ENCODE results near the gene ALKBH6.
A peak's percentile ranks its signal among the peaks of the same experiment; 100 is the strongest.

Gene ALKBH6

GRCh38 chr19:36013280-36014011 lies 567 bp downstream of the ALKBH6 start:
- H3K36me3 ChIP-seq (ENCODE audit: control insufficient read depth in 2 of 2, insufficient read depth in 1 of 2, low read length in 2 of 2): peaks cover 20 to 37% of the 10 kb centered on the region in 2 experiments; a peak in 2 of 3 replicates
- H3K27ac ChIP-seq (ENCODE audit: extremely low read depth, low read depth, low read length): peak overlapping the region; percentile 75
- peak overlapping the region; percentile 61 for H3K4me3 ChIP-seq (ENCODE audit: low read depth, low read length)
- CTCF ChIA-PET: interaction anchor here (0.6 to 1.9 kb wide), 19 partner anchors 8 to 1739 kb away, joined by 3 to 11 read pairs (median 4); partner anchors contain the start of genes POLR2I, TBCB and THAP8
- POLR2A ChIA-PET: interaction anchor here (0.6 to 2.2 kb wide), 37 partner anchors 9 to 1026 kb away, joined by 3 to 37 read pairs (median 5); partner anchors contain the start of genes APLP1, COX6B1, HSPB6 and LIN37
- H3K9me3 ChIP-seq (ENCODE audit: control insufficient read depth, insufficient read depth, low read depth, low read length): no peaks in the 10 kb centered on the region
- peaks cover 27% of the 10 kb centered on the region for H3K4me1 ChIP-seq (ENCODE audit: control insufficient read depth, insufficient read depth, low read length)
- no peak for TF ChIP-seq ZNF580 (tag by site-specific recombination; IDR thresholded peaks at IDR 0.05)
- TF ChIP-seq CTCF (tag by site-specific recombination; IDR thresholded peaks at IDR 0.05): peak; percentile 27
- 0 out of 2 replicates have a peak, but pooled peaks have one; percentile 20 for TF ChIP-seq ZBTB11 (tag by site-specific recombination; conservative IDR thresholded peaks at IDR 0.05; ENCODE audit: low read depth)
- TF ChIP-seq ZNF155 (tag by site-specific recombination; IDR thresholded peaks at IDR 0.05): peak; percentile 70; the same call in 1 of the 2 replicates
- 0 out of 2 replicates have a peak, but pooled peaks have one; percentile 13 for TF ChIP-seq ZNF791 (tag by site-specific recombination; IDR thresholded peaks at IDR 0.05)
- TF ChIP-seq ZNF560 (tag by site-specific recombination; IDR thresholded peaks at IDR 0.05; ENCODE audit: borderline replicate concordance): no peak
- TF ChIP-seq ZNF571 (tag by site-specific recombination; IDR thresholded peaks at IDR 0.05): no peak
- peak; percentile 29; the same call in 1 of the 2 replicates for TF ChIP-seq ZBTB8A (tag by site-specific recombination; IDR thresholded peaks at IDR 0.05)
- TF ChIP-seq ZSCAN30 (tag by site-specific recombination; IDR thresholded peaks at IDR 0.05): no peak
- TF ChIP-seq ZNF513 (tag by site-specific recombination; IDR thresholded peaks at IDR 0.05): no peak
- no peak for TF ChIP-seq ZNF174 (tag by site-specific recombination; IDR thresholded peaks at IDR 0.05)
- TF ChIP-seq ZNF433 (tag by site-specific recombination; IDR thresholded peaks at IDR 0.05; ENCODE audit: low read depth): peak; percentile 2; the same call in 1 of the 2 replicates
- TF ChIP-seq ZFP3 (tag by site-specific recombination; IDR thresholded peaks at IDR 0.05; ENCODE audit: low read depth): 0 out of 2 replicates have a peak, but pooled peaks have one; percentile 5
- peak; percentile 36; the same call in 1 of the 2 replicates for TF ChIP-seq ZSCAN16 (tag by site-specific recombination; IDR thresholded peaks at IDR 0.05)
- TF ChIP-seq ZNF660 (tag by site-specific recombination; IDR thresholded peaks at IDR 0.05): peak; percentile 28; the same call in 1 of the 2 replicates
- peak; percentile 34; the same call in 1 of the 2 replicates for TF ChIP-seq ZNF280D (tag by site-specific recombination; IDR thresholded peaks at IDR 0.05)
- TF ChIP-seq ZNF600 (tag by site-specific recombination; IDR thresholded peaks at IDR 0.05): 0 out of 2 replicates have a peak, but pooled peaks have one; percentile 43
- no peak for TF ChIP-seq ZSCAN18 (tag by site-specific recombination; IDR thresholded peaks at IDR 0.05)
- 0 out of 2 replicates have a peak, but pooled peaks have one; percentile 31 for TF ChIP-seq ZNF398 (tag by site-specific recombination; IDR thresholded peaks at IDR 0.05)
- peak; percentile 13; the same call in 1 of the 2 replicates for TF ChIP-seq ZBTB20 (tag by site-specific recombination; IDR thresholded peaks at IDR 0.05)
- 0 out of 2 replicates have a peak, but pooled peaks have one; percentile 30 for TF ChIP-seq ZNF239 (tag by site-specific recombination; IDR thresholded peaks at IDR 0.05)
- TF ChIP-seq BCL11A (tag by site-specific recombination; IDR thresholded peaks at IDR 0.05; ENCODE audit: low read depth): 0 out of 2 replicates have a peak, but pooled peaks have one; percentile 63

Measured in HEK293 (cell line).